ENCODE measurements around the gene CAMK1D. TPM values are rescaled to one million over a fixed set of nuclear protein-coding genes. Genes with fewer than 3 reads are reported as not detected.

The CAMK1D gene
- total and polyA plus RNA-seq, 2 of the 4 experiments (the other 2 are of a cell fraction) = 5.0 to 5.3 TPM

- H3K56ac ChIP-seq (ENCODE audit: extremely low read depth, insufficient read depth, low read length) = no peak overlapping the region
These were observed 408.9 kb downstream of the CAMK1D start for GRCh38 chr10:12758271-12758670.

More at GRCh38 chr10:12758271-12758670, 408.9 kb downstream of the CAMK1D start:
- ATAC-seq (ENCODE audit: low read depth) = no peak
- TF ChIP-seq USF2 (IDR thresholded peaks at IDR 0.05; ENCODE audit: low read depth, low read length) = no peak
- H2BK15ac ChIP-seq (ENCODE audit: low read depth, low read length) = no peak overlapping the region
- CTCF ChIA-PET = no interaction called here
- dilution Hi-C loops (cut with HindIII; ENCODE audit: low sequenced_read_pairs, unreplicated experiment) (no loop called here), in situ Hi-C loops (cut with MboI; ENCODE audit: low sequenced_read_pairs) (no loop called here), intact Hi-C loops (cut with micrococcal nuclease) (no loop called here)
- no peaks in the 10 kb centered on the region for H3K4me1 ChIP-seq (ENCODE audit: control insufficient read depth, insufficient read depth, low read length)
- H3K4me2 ChIP-seq (ENCODE audit: low read depth, low read length) = no peak overlapping the region
- no peak overlapping the region for H4K8ac ChIP-seq (ENCODE audit: low read depth in 2 of 2, low read length in 2 of 2)
- H3K14ac ChIP-seq (replicated peaks; ENCODE audit: low read depth, low read length) = no peak overlapping the region
- no peaks in the 10 kb centered on the region for H4K20me1 ChIP-seq (ENCODE audit: insufficient read depth, low read length)
- POLR2A ChIA-PET (ENCODE audit: unreplicated experiment) = no interaction called here
- no peak overlapping the region for H2AK9ac ChIP-seq (replicated peaks; ENCODE audit: low read depth, low read length, poor library complexity)
- H2AK5ac ChIP-seq (ENCODE audit: low read depth, low read length) = no peak overlapping the region
- no peak for DNase-seq
- H2BK20ac ChIP-seq (ENCODE audit: low read depth, low read length) = no peak overlapping the region
- no peak overlapping the region for H3K18ac ChIP-seq (ENCODE audit: low read depth, low read length)
- H4K5ac ChIP-seq (ENCODE audit: low read depth, low read length) = no peak overlapping the region
- H3K27me3 ChIP-seq (ENCODE audit: control insufficient read depth, insufficient read depth, low read length) = no peaks in the 10 kb centered on the region
- no peak overlapping the region for H2AFZ ChIP-seq (replicated peaks; ENCODE audit: low read length, poor library complexity)
- WGBS, 2 experiments (ENCODE audit: extremely low coverage in 2 of 2, insufficient read length in 1 of 2) = no CpG with 5 or more reads among the region's 2 CpGs
- no peak overlapping the region for H3K4ac ChIP-seq (ENCODE audit: low read depth, low read length)
- H2BK120ac ChIP-seq (ENCODE audit: low read depth, low read length) = no peak overlapping the region
- no peaks in the 10 kb centered on the region for H3K79me1 ChIP-seq (ENCODE audit: low read depth in 1 of 2, low read length in 2 of 2)
- no peak overlapping the region for H2BK5ac ChIP-seq (ENCODE audit: low read depth, low read length, poor library complexity, severe bottlenecking)
- no peak overlapping the region for H3K27ac ChIP-seq (ENCODE audit: insufficient read depth, low read length)
- H3K4me3 ChIP-seq (ENCODE audit: insufficient read depth, low read depth, low read length) = no peak overlapping the region
- no peak overlapping the region for H3K23ac ChIP-seq (ENCODE audit: low read depth, low read length)
- no TSS peak for BruUV-seq (replicated peaks)
- no peaks in the 10 kb centered on the region for H3K9me1 ChIP-seq (ENCODE audit: insufficient read depth, low read length)
- no peak overlapping the region for H3K9ac ChIP-seq (ENCODE audit: low read depth, low read length)
- no peaks in the 10 kb centered on the region for H3K36me3 ChIP-seq (ENCODE audit: control insufficient read depth, insufficient read depth, low read length)
- H4K91ac ChIP-seq (ENCODE audit: insufficient read depth, low read depth, low read length) = no peak overlapping the region
- H3K9me3 ChIP-seq (ENCODE audit: control insufficient read depth, insufficient read depth, low read length) = no peaks in the 10 kb centered on the region

Data from IMR-90 (cell line).